G401 (cell line): ENCODE data around the gene CD1D. TPM values are rescaled to one million over a fixed set of nuclear protein-coding genes. Genes with fewer than 3 reads are reported as not detected.

ENCODE experiments used
- DNase-seq: peaks from one replicate; pipeline ENCODE4 v3.0.0-alpha.2; 2015; ENCODE audit warnings: low spot score
- in situ Hi-C: cut with HindIII; loops from 2 replicates; pipeline ENCODE4 v1.10.0; 2016; ENCODE audit warnings: low sequenced_read_pairs, mixed read lengths
- total RNA-seq: library from RNA; depleted of rRNA; stranded (reverse); fragments of >200 nt; shearing (Covaris generic); gene quantifications from 2 replicates; pipeline ENCODE4 v1.2.3, GENCODE V29; 2014; rRNA removed

CD1D gene
- not detected in 2 replicates for total RNA-seq

DNA sequence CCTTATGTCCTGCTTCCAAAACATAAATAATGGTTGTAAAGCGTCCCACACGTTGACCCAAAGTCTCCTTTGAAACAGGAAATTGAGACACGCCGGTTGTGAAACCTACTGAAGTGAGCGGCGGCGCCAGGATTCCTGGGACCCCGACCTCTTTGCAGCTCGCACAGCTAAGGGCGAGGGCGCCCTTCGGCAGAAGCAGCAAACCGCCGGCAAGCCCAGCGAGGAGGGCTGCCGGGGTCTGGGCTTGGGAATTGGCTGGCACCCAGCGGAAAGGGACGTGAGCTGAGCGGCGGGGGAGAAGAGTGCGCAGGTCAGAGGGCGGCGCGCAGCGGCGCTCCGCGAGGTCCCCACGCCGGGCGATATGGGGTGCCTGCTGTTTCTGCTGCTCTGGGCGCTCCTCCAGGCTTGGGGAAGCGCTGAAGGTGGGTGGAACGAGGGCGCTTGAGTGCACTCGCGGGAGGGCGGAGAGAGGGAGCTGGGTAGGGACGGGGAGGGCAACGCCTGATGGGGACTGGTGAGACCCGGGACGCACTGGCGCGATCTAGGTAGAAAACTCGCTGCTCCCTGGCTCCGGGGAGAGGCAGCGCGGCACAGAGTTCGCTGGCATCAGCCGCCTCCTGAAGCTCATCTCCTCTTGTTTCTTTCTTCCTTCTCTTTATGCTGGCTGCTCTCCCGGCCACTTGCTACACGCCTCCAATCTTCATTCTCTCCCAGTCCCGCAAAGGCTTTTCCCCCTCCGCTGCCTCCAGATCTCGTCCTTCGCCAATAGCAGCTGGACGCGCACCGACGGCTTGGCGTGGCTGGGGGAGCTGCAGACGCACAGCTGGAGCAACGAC lies at the start of gene CD1D:
Gene CD1D (plus strand): TSS at position 155 of the 836 bp plus-strand sequence. CDS start 207 bp downstream, at position 362.
- in situ Hi-C loops = no loop called here
- DNase-seq = no peak

DNA sequence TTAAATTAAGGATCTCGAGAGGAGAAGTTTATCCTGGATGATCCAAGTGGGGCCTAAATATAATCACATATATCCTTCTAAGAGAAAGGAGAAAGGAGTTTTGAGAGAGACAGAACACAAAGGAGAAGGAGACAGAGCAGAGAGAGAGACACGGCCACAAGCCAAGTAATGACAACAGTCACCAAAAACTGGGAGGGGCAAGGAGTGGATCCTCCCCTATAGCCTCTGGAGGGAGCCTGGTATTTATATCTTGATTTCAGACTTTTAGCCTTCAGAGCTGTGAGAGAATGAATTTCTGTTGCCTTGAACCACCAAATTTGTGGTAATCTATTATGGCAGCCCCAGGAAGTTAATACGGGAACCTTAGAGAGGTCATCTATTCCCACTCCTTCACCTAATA lies 49.5 kb upstream of the CD1D start:
- in situ Hi-C loops = no loop called here
- no peak for DNase-seq

DNA sequence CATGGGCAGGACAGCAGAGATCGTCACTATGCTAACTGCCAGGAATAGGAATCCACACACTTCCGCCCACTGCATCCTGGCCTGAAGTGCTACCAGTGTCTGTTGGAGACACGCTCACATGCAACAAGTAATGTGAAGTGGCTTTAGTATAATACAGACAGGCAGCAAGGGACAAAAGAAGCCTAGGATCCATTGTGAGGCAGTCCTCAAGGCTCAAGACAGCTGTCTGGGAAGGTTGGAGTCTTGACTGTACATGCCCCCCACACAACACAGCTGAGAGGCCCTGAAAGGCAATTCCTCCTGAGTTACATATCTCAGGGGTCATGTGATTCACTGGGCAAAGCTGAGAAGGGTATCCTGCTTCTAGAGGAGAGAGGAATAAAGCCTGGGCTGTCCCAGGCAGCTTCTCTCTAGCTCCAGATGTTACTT lies 39.9 kb upstream of the CD1D start:
- no peak for DNase-seq
- in situ Hi-C loops = no loop called here

DNA sequence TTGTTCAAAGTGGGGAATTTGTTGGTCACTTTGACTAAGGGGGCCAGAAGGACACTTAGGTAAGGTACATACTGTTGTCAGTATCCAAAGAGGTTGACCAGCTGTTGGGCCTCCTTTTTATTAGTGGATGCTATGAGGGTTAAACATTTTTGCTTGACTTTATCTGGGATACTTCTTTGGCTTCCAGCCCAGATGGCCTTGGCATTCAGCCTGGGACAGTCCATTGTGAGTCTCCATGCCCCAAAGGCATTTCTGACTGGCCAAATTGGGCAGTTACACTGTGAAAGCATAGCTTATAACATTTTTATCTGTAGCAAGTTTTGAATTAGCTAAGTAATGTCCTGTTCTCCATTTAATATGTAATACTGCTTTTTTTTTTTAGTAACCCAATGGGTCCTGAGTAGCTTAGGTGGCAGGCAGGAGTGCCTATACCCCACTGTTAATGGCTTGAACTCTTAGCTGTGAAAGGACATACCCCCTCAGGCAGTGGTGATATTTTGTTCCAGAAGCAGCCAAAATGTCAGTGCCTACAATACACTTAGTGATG lies 35.4 kb upstream of the CD1D start:
- in situ Hi-C loops = no loop called here
- peak; percentile 17 for DNase-seq

DNA sequence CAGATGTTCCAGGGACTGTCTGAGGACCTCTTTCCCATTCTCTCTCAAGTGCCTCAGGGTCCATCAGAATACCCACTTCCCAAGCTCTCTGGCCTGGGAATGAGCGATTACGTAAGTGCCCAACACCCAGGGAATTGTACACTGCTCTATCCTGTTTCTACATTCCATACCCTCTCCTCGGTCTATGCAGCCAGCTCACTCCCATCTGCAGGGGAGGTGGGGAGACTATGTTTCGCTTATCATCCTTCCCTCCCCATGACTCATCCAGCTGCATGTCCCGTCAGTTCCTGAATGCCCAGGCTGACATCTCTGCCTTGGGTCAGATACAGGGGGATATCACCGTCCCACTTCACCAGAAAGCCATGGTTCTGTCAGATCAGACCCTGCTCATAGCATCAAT lies 34.5 kb upstream of the CD1D start:
- DNase-seq = no peak
- in situ Hi-C loops = no loop called here

DNA sequence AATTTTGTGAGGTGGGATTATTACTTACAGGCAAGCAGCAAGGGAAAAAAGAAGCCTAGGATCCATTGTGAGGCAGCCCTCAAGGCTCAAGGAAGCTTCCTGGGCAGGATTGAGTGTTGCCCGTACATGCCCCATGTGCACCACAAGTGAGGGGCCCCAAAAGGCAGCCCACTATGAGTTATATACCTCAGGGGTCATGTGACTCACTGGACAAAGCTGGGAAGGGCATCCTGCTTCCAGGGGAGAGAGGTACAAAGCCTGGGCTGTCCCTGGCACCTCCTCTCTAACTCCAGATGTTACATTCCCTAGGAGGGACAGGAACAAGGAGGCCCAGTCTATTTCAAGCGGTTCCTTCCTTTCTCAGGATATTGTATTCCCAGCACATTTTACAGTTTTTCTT lies 34.0 kb upstream of the CD1D start:
- in situ Hi-C loops = no loop called here
- no peak for DNase-seq

DNA sequence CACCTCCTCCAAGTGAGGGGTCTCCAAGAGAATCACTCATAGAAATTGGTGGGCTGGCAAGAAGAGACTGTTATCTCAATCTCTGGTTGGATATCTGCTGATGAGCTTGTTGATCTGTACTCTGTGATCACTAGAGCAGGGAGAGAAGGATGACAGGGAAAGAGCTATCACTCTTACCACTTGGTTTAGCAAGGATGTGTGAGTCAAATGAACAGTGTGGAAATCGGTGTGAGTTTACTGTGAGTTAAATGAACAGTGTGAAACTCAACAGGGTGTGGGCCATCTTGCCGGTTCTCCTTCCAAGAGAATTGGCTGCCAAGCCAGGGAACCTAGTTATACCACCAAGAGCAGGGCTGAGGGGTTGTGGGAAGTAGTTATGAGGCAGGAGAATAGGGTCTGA lies 33.3 kb upstream of the CD1D start:
- DNase-seq = no peak
- in situ Hi-C loops = no loop called here

DNA sequence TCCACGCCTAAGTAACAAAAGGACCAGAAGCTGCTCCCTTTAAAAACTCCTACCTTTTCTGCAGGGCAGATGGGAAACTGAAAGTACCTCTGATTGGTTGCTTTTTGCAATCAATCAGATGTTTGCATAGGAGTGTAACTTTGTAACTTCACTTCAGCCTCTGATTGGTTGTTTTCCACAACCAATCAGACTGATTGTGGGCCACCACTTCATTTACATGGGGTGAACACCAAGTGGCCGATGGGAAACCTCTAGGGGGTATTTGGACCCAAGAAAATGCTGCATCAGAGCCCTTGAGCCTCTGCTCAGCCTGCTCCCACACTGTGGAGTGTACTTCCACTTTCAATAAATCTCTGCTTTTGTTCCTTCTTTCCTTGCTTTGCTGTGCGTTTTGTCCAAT lies 32.8 kb upstream of the CD1D start:
- DNase-seq = no peak
- in situ Hi-C loops = no loop called here

DNA sequence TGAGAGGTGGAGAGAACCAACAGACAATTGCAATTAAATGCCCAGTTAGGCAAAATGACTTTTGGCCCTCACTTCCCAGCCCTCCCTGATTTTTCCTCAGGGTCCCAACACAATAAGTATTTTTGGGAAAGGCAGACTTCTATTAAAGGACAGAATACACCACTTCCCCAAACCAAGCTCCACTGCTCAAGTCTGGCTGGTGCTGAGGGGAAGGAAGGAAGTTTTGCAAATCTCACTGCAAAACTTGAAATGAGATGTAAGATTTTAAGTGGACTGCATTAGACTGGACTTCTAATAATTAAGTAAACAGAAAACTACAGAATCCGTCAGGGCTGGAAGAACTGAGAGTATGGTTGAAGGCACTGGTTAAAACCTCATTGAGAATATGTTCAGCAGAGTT lies 32.2 kb upstream of the CD1D start:
- in situ Hi-C loops = no loop called here
- peak; percentile 4 for DNase-seq

DNA sequence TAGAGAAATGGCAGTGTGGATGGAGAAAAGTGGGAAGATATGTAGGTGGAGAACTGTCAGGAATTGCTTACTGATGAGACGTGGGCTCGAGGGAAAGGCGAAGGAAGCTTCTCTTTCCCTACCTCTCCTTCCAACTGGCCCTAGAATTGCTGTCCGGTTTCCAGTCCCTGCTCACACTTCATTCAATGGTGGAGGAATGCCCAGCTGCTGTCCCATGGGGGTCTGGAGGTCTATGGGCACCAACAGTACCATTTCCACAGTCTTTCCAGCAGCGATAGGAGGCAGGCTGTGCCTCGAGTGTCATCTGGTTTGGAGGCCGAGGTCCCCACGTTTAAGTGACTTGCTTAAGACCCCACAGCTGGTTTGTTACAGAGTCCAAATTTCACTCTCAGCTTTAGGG lies 31.5 kb upstream of the CD1D start:
- in situ Hi-C loops = no loop called here
- DNase-seq = no peak

DNA sequence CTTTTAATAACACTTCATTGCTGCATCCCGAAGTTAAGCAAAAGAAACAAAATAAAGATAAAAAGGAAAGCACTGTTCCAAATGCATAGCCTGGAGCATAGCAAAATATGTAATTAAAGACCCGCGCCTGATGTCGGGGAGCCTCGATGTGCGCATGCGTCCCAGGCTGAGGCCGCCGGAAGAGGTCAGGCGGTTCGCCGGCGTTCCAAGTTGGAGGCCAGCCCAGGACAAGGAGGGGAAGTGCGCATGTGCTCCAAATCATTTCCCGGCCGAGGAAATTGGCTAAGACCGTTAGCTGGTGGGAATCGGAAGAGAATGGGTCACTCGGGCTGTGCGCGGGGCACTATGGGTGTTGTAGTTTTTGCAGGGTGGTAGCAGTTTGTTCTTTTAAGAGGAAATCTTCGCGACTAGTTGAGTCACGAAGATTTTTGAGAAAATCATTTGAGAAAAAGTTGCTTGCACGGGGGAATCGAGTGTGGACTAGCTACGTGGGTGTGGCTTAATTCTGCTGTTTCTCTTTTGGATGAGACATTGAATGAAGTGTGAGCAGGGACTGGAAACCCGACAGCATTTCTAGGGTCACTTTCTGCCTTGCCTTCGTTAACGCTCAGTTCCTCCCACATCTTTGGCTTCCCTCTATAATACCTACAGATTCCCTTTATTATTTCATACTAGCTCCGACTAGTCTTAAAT lies 31.0 kb upstream of the CD1D start:
- in situ Hi-C loops = no loop called here
- DNase-seq = peak; percentile 91

DNA sequence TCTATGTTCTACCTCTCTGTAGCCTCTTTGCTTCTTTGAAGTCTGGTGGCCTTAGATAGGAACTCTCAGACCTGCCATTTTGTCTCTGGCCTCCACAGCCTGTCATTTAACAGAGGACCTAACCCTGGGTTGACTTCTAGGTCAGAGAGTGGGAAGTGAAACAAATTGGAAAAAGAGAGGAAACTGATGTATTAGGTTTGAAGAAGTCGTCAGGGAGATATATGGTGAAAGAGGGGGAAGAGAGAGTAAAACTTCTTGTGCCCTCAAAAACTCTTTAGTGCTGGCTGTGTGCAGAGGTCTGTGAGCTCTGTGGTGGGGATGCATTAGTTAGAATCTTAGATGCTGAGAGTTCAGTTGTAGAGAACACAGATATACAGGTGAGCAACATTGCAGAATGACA lies 30.2 kb upstream of the CD1D start:
- in situ Hi-C loops = no loop called here
- DNase-seq = peak; percentile 0

DNA sequence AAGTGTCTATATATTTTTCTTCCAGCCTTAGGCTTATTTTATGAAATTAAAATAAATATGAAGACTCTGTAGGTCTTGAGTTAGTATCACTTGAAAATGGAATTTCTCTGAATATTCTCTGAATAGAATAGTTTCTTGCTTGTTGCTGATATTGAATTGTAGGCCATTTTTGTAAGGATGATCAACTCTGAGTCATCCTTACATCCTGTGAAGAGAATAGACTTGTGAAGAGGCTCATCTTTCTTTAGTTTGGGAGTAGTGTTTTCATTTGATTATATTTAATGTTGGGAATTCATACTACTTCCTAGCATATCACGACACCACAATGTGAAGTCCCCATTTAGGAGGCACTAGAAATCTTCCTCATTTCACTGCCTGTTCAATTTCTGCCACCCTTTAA lies 27.5 kb upstream of the CD1D start:
- in situ Hi-C loops = no loop called here
- DNase-seq = no peak

DNA sequence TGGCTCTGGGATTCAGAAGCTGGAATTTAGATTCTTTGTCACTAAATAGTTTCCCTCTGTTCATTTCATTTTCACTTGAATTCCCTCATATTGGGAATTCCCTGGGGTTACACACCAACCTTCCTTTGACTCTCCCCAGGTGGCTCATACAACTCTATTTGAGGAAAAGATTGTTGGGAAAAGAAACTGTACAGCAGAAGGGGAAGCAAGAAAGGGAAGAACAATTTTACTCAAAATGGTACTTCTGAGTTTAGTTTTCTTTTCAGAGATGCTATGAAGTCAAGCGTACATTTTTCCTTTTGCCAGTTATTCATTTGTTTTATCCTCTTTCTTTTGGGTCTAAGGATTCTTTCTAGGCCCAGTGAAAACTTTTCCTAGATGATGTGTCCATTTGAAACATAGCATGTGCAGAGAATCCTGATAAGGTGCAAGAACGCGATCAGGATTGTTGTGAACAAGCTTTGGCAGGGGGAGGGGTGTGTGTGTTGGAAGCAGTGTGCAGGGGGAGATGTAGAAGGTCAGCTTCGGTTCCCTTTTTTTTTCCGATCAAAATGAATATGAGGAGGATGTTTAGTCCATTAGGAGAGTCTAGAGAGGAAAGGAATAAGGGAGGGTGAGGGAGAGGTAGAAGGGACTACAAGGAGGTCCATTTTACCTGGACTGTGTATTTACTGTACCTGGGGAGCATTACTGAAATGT lies 26.8 kb upstream of the CD1D start:
- in situ Hi-C loops = no loop called here
- no peak for DNase-seq

DNA sequence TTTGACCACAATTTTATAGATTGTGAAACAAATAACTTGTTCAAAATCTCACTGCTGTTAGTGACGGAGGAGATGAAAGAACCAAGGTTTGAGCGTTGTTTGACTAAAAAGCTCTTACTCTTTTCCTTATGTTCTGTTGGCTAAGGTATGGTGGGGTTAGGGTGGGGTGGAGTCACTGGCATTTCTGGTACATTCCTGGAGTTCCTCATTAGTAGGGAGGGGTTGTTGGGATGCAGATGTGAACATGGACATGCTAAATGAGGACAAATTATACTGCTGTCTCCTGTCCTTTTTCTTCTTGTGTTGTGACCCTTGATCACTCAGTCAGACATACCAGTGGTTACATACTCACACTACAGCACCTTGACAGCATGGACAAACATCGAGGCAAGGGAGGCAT lies 26.2 kb upstream of the CD1D start:
- in situ Hi-C loops = no loop called here
- no peak for DNase-seq

DNA sequence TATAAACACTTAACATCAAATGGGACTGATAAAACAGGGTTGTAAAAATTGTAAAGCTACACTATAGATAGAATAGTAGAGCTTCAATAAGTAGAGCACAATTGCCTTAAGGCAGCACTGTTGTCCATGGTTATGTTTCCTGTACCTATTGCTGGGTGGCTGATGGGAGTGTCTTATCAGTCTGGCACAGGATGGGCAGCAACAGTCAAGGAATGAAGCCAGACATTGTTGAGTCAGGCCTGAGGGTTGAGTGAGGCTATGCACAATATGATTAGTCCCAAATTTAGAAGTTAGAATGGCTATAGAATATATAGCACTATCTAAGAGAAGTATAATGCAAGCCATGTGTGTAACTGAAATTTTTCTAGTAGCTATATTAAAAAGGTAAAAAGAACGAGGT lies 25.0 kb upstream of the CD1D start:
- in situ Hi-C loops = no loop called here
- DNase-seq = no peak

DNA sequence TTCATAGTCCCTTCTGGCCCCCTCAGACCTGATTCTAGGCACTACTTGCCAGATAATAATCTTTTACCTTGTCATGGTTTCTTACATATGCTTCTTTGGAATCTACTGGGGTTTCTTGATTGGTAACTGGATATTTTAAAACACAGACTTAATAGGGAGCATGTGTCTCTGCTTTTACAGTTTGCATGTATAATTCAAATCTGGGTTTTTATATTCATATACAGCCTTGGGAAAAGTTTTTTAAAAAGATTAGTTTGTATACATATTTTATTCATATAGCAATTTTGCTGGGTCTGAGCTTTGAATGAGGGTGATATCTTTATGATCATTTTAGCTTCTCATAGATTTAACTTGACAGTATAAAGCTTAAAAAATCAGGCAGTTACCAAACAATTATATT lies 21.1 kb upstream of the CD1D start:
- in situ Hi-C loops = no loop called here
- no peak for DNase-seq

DNA sequence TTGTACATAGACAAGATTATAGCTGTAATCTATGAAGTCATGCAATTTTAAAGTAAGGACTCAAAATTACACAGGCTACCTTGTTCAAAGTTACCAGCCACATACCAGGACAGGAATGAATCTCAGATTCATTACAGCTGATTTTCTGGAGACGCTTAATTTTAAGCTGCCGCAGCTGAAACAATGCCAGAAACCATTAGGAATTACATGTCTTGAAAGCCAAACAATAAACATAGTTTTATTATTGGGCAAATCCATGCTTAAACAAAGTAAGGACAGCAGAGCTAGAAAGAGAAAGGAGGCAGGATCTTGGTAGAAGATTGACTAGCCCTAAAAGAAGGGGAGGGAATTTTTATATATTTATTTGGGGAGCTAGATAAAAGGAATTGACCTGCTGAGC lies 19.2 kb upstream of the CD1D start:
- in situ Hi-C loops = no loop called here

DNA sequence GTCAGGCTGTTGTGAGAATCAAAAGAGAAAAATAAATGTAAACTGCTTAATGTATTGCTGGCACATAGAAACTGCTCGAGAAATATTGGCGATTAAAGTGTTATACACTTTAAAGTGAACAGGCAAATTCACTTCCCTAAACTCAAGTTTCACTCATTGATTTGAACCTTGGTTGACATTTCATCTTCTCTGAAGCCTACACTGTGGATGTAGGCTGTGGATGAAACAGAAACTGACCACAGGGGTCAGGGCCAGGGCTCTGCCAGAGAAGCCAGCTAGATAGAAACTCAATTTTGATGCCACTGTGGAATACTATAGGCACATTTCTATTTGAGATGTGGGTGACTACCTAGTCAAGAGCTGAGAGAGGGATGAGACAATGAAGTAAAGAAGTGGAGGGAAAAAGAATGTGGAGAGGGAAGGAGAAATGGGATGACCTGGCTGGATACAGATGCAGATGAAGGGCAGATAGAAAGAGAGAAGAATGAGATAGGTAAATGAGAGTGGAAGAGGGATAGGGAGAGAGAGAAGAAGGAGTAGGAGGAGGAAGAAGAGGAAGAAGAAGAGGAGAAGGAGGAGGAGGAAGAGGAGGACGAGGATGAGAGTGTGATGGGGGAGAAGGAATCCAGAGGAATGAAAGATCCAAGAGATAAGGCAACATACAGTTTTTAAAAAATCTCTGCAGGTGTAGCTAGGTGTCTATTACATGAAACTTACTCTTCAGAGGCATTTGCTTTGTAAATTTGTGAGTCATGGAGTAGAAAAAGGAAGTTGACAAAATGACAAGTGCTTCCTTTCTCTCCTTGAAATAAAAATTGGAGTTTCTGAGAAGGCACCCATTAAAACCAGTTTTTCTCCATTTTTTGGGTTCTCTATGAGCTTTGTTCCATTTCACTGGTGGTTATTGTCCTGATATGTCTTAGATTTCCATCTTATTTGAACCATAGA lies 17.4 kb upstream of the CD1D start:
- DNase-seq = no peak
- in situ Hi-C loops = no loop called here

More for the DNA sequence above, 19.2 kb upstream of the CD1D start:
- no peak for DNase-seq
